OCI-M1 (cell line): ENCODE data around the gene AFG1L.
"Not testable (repeated sequence)": the region's sequence is repeated elsewhere in the genome, so short reads cannot be mapped to it uniquely, and the experiment has no call there.

Experiments used
- DNase-seq: peaks from one replicate; lab custom pipeline; 2025; lab: John Stamatoyannopoulos, UW

Gene AFG1L

DNA sequence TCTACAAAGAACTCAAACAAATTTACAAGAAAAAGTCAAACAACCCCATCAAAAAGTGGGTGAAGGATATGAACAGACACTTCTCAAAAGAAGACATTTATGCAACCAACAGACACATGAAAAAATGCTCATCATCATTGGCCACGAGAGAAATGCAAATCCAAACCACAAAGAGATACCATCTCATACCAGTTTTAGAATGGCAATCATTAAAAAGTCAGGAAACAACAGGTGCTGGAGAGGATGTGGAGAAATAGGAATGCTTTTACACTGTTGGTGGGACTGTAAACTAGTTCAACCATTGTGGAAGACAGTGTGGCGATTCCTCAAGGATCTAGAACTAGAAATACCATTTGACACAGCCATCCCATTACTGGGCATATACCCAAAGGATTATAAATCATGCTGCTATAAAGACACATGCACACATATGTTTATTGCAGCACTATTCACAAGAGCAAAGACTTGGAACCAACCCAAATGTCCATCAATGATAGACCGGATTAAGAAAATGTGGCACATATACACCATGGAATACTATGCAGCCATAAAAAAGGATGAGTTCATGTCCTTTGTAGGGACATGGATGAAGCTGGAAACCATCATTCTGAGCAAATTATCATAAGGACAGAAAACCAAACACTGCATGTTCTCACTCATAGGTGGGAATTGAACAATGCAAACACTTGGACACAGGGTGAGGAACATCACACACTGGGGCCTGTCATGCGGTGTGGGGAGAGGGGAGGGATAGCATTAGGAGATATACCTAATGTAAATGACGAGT is 121.4 kb downstream of the AFG1L start:
- not testable (repeated sequence) for DNase-seq

DNA sequence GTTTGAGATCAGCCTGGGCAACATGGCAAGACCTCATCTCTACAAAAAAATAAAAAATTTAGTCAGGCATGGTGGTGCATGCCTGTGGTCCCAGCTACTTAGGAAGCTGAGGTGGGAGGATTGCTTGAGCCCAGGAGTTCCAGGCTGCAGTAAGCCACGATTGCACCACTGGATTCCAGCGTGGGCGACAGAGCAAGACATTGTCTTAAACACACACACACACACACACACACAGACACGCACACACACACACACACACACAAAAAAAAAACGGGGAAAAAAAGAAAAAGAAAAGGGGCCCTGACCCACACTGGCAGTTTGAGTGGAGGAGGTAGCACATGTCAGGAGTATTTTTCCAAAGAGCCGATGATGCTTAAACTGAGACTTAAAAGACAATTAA is 122.2 kb downstream of the AFG1L start:
- no peak for DNase-seq

DNA sequence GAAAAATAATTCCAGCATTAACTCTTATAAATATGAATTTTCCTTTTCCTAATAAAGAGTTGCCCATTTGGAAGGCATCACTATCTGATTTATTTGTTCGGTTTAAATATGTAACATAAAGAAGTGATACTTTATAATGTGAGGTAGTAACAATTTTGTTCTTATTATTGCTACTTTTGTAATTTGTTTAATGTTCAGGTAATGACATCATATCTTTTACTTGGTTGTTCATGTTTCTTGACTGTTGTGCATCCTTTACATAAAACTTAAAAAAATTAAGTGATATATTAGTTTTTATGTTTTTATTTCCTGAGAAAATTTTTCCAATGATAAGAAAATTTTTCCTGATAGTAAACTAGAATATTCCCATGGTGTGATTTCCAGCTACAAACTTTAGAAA is 124.6 kb downstream of the AFG1L start:
- DNase-seq = no peak

DNA sequence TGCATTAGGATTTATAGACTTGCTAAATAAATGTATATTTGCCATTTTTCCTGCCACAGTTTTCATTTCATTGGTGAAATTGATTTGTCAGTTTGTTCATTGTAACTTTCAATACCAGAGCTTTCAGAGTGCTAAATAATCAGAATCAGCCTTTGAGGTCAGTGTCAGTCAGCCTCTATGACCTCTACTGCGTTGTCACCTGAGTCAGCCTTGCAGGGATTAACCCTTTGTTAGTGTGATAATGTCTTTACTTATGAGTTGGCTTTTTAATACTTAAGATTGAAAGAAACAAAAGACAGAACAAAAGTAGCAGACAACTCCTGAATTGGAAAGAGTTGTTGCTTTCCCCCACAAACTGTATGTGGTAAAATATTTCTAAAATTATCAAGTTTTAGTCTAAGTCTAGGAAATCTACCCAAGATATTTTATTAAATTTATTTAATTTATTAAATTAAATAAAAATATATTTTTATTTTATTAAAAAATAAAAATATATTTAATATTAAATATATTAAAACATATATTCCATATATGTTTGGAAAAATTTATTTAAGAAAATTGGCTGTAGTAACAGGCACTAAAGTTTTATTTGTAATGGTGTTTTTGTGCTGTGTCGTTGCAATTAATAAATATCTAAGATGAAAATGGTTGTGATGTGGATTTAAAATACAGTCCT is 125.2 kb downstream of the AFG1L start:
- DNase-seq = no peak

DNA sequence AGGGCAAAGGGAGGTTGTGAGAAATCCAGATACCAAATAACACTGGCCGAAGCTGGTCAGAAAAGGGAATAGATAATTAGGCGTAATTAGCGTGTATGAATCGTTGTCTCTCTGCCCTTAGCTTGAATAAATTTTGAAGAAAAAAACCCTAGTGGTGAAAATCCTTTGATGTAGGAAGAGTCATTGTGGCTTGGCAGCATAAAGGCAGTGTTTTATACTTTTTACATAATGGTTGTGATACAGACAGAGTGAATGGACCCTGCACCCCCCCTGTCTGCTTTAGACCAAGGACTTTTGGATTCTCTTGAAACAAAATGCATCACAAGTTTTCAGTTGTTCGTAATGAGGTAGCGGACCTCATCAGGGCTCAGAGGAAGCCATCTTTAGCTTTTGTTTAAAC is 126.5 kb downstream of the AFG1L start:
- no peak for DNase-seq

DNA sequence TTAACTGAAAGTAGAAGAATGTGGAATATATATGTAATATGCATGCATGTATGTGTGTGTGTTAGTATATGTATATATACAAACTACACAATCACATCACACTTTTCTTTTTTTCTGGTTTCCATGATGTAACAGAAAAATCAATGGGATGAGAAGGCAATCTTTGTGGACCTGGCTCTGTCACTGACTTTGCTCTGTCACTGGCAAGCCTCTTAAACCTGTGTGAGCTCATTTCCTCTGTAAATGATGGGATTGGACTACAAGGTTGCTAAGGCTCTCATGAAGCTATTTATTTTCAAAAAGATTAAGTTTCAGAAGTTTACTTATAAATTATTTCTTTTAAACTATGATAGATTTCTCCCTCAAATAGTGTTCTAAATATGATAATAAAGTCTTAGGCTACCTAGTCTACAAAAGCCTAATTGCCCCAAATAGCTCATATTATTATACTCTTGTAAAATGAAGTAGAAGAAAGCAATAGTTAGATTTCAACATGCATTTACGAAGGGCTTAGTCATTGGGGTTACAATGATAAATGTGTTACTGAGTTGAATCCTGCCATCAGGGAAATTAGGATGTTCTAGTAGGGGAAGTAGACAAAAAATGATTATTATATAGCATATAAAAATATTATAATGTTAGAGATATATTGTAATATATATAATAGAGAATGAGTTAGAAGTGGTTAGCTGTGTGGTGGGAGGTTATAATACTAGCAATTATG is 129.3 kb downstream of the AFG1L start:
- peak; percentile 50 for DNase-seq

DNA sequence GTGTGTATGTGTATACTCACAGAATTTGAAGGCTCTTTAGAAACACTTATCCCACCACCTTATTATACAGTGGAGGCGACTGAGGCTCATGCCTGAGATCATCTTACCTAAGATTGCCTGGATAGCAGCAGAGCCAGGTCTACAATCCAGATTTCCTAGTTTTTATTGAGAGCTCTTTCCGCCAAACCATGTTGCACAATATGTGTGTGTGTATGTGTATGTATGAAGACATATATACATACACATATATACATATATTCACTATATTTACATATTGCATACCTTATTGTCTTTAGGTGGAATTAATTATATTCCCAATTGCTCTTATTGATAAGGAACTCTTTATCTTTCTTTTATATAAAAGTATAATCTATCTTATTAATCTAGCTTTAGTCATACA is 130.6 kb downstream of the AFG1L start:
- DNase-seq = no peak

DNA sequence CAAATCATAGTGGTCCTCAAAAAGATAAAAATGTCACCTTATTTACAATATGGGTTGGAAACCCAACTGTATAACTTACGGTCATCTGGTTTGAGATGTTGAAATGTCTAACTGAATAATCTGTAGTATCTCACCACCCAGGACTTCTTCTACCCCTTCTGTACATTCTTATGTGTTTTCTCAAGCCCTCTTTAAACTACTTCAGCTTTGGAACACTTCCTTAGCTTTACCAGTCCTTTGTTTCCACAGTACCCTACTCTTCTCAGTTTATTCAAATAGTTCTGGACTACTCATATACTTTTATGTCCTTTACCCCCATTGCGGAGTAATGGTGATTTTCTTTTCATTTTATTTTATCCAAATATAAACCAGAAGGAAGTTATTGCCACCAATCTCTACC is 137.3 kb downstream of the AFG1L start:
- DNase-seq = no peak

DNA sequence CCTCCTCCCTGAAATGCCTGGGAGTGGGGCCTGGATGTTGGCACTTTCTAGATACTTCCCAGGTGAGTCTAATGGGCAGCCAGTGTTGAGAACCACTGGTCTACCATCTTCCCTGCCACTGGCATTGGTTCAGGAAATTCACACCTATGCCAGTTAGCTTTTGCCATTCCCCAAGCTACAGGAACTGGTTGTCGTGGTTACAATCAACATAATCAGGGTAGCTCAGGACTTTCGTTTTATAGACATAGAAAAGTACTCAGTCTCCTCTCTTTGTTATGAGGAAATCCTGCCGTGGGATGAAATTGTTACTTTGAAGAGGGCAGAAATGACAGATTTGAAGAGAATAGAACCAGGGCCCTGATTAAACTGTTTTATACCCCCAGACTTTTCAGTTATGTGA is 137.9 kb downstream of the AFG1L start:
- DNase-seq = peak; percentile 81

DNA sequence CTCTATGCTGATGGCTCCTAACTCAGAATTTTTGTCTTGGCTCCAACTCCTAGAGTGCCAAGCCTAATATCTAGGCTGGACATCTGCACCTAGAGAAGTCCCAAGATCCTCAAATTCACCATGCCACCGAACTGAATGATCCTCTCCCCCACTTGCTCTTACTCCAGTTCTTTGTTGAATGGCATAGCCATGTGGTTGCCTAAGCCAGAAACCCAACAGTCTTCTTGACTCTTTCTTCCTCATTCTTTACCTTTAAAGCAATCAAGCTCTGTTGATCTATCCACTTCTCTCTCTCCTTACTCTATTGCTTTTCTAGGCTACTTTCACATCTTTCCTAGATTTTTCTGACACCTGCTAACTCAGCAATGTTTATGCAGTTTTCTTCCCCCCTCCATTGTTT is 139.4 kb downstream of the AFG1L start:
- DNase-seq = peak; percentile 33

DNA sequence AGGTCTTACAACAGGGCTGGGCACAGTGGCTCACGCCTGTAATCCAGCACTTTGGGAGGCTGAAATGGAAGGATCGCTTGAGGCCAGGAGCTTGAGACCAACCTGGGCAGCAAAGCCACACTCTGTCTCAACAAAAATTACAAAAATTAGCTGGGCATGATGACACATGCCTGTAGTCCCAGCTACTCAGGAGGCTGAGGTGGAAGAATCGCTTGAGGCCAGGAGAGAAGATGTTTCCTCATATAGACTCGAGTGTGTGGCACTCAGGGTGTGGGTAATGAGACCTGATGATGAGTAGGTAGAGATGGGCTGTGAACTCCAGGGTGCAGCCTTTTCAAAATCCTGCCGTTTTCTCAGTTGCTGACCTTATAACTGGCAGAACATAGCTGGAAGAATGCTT is 140.5 kb downstream of the AFG1L start:
- DNase-seq = no peak

DNA sequence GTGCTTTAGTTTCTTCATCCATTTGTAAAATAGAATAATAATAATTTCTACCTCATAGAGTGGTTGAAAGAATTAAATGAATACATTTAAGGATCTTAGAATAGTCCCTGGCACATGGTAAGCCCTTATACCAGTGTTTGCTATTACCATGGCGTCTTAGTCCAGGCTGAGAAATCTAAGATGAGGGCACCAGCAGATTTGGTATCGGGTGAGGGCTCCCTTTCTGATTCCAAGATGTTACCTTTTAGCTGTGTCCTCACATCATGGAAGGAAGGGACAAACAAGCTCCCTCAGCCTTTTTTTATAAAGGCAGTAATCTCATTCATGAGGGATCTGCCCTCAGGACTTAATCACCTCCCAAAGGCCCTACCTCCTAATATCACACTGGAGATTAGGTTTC is 141.9 kb downstream of the AFG1L start:
- DNase-seq = no peak

DNA sequence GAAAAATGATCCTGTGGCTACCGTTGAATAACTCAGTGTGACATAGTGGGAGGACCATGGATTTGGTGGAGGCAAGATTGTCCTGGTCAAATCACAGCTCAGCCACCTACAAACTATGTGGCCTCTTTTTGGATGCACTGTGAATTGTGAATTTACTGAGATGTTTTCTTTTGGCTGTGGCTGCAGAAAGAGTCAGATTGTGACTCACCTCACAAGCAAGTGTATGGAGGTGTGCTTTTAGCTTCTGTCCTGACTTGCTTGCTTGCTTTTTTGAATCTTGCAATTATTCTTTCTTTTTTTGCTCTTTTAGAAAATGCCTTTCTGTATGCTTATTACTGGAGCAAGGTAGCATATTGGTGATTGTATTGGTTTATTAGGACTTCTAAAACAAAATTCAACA is 143.0 kb downstream of the AFG1L start:
- DNase-seq = no peak

DNA sequence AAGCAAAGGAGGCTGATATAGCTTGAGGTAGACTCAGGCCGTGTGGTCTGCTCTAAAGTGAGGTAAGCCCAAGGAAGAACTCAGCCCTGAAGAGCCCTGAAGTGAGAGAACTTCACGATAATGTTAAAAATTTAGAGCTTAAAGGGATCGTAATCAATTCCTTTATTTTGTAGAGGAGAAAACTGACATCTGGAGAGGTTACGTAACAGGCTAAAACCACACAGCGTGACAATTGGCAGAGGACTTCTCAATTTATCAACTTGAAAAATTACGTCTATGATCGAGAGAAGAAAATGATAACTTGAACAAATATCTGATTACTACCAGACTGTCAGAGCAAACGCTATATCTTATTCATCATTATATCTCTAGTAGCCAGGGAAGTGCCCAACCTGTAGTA is 144.1 kb downstream of the AFG1L start:
- DNase-seq = peak; percentile 79

DNA sequence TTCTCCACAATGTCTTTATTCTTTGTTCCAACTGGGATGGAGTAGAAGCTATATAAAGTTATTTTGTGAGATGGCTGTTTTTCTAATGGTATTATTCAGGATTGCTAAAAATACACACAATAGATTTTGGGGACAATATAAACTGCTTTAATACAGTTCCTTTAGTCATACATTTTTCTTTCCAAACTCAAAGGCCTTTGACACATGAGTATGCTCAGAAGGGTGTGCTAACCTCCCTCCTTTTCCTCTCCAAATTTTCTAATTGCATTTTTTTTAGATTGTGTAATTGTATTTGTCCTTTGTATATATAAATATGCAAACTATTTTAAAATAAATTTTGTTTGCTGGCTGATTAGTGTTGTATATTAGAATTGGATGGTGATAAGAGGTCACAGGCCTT is 146.3 kb downstream of the AFG1L start:
- no peak for DNase-seq

DNA sequence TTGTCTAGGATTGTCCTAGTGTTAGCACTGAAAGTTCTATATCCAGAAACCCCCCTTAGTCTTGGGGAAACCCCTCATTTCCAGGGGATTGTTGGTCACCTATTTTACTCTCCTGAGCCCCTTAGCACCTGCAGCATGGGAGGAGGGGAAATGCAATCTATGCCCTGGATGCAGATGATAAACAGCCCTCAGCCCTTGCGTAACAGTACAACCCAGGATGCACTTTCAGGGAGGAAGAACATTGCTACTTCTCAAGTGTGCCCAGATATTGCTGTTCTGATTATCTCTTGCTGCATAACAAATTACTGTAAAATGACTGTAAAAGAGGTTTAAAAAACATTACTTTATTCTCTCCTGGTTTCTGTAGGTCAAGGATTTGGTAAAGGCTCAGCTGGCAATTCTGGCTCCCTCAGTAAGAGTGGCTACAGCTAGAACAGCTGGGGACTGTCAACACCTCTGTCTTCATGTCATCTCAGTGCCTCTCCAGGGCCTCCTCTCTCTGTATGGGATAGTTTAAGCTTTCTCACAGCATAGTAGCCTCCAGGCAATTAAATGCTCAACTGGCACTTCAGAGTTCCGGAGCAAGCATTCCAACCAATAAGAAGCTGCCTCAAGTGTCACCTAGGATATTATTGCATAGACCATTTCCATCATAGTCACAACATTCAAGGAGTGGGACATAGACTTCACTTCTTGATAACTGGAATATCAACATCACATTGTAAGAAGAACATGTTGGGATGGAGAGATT is 148.1 kb downstream of the AFG1L start:
- no peak for DNase-seq

DNA sequence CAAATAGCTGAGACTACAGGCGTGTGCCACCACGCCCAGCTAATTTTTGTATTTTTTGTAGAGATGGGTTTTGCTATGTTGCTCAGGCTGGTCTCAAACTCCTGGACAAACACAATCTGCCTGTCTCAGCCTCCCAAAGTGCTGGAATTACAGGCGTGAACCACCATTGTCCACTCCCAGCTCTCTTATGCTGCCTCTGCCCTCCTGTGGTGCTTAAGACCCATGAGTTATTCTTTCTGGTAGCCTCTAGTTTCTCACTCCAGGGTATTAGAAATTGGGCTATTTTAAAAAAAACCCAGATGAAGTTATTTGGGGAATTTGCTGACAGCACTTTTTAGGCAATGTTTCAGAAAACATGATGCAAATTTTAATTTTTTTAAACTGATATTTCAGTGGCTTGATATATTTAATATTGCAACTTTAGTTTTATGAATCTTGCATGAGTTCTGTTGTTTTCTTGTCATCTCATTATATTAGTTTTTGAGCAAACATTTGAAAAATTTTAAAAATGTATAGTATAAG is 151.8 kb downstream of the AFG1L start:
- DNase-seq = no peak

DNA sequence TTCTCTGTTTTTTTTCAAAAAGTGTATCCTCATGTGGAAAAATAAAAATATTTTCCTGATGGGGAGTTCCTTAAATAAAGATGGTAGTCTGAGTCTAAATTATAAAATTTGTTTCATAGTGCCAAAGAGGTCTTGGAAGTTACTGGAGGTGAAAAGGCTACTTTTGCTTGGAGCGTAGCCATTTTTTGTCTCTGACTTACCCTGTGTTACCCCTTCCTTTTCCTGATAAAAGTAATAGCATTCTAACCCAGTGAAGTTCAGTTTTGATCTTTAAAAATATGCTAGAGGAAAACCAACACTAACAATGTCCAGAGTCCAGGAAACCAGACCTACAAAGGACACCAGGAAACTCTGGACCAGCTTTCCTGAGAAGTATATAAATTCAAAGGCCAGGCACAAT is 153.6 kb downstream of the AFG1L start:
- no peak for DNase-seq

DNA sequence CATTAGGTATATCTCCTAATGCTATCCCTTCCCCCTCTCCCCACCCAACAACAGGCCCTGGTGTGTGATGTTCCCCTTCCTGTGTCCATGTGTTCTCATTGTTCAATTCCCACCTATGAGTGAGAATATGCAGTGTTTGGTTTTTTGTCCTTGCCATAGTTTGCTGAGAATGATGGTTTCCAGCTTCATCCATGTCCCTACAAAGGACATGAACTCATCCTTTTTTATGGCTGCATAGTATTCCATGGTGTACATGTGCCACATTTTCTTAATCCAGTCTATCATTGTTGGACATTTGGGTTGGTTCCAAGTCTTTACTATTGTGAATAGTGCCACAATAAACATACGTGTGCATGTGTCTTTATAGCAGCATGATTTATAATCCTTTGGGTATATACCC is 154.9 kb downstream of the AFG1L start:
- not testable (repeated sequence) for DNase-seq

DNA sequence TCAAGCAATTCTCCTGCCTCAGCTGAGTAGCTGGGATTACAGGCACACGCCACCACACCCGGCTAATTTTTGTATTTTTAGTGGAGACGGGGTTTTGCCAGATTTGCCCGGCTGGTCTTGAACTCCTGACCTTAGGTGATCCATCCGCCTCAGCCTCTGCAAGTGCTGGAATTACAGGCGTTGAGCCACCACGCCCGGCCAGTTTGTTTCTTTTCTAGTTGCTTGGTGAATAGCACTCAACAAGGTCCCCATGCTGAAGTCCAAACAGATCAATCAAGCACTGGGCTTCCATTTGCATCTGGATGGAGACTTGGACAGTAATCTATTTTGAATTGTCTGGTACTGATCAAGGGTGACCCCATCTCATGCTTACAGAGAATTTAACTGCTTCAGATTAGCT is 157.0 kb downstream of the AFG1L start:
- DNase-seq = no peak

DNA sequence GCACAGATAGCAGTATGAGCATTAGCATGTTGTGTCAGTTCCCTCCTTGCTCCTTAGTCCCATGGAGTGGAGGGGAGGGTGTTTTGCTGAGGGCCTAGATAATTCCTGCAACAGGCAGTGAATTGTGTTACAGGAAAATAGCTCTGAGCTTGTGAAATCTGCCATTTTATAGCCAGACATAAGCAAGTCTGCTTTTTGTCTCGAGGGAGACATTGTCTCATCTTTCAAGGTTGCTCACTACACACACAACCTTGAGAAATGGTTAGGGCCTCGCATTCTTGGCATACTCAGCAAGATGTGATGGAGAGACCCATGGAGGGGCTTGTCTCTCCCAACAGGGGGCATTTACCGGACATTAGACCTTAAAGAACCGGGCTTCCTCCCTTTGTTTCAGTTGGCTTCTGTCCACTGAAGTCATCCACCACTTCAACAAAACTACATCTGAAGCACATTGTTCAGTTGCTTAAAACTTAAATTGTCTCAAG is 157.9 kb downstream of the AFG1L start:
- DNase-seq = no peak

DNA sequence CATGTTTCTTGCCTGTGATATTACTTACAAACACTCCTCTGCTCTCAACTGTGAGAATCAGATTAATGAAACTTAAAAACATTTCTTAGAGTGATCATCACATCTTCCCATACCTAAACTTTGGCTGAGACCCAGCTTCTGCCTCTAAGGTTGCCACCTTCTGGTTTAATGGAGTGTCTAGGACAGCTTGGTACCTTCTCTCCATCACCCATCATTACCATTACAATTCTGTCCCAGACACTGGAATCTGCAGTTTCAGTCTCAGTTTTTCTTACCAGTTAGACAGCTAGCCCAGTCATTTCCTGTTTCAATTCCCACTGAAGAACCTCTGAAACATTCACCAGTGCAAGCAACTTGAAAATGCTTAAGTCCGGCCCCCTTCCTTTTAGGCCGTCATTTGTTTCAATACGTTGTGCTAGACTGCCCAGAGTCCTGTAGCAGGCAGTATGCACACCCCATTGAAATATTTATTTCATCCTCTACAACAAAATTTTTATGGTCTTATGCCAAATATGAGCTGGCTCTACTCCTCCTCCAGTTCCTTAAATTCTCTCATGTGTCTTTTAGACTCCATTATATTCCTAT is 158.8 kb downstream of the AFG1L start:
- peak; percentile 26 for DNase-seq
